ENCODE measurements around the gene SPDYC. TPM values are rescaled to one million over a fixed set of nuclear protein-coding genes. Genes with fewer than 3 reads are reported as not detected.
A peak's percentile ranks its signal among the peaks of the same experiment; 100 is the strongest.

Gene SPDYC
- total and polyA plus RNA-seq, 9 of the 15 experiments (the other 6 are each of a cell fraction or from before 2014, with no cell fraction given), result 4.4 to 18.8 (median 9.2) TPM

DNA sequence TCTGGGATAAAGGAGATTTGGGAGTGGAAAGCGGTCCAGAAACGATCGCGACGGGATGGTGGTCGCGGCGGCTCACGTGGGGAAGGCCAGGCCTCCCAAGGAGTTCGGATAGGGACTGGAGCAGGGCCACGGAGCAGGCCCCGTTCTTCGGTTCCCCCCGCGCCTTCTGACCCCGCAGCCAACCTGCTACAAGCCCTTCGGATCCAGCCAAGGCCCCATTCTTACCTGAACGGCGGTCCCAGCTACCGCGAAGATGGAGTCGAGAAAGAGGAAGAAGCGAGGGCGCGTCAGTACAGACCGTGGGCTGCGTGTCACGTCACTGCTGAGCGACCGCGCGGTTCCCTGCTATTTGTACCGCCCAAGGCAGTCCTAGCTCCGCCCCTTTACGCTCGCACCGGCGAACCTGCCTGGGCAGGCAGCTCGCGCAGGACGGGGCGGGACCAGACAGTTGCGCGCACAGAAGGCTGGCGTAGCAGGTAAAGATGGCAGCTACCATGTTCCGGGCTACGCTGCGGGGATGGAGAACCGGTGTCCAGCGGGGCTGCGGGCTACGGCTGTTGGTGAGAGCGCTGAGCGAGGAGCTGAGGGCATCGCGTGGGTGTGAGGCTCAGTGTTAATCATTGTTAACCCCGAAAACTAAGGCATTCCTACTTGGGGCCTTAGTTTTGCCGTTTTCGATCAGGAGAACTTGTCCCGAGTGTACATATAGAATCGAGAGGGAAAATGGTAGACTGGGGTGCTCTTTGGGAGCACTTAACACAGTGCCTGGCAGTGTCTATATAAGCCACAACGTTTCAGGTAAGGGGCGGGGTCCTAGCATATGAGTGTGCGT, 48.0 kb upstream of the SPDYC start, which contains the start of the genes FAU and MRPL49 (continued):
- TF ChIP-seq KDM4B (IDR thresholded peaks at IDR 0.05; ENCODE audit: borderline replicate concordance in 2 of 2, low read depth in 1 of 2) (no peak), ZBED1 (IDR thresholded peaks at IDR 0.05) (0 out of 2 replicates have a peak, but pooled peaks have one; percentile 35), CEBPG (CRISPR knock-in tag; IDR thresholded peaks at IDR 0.05) (no peak), CEBPG (tag; conservative IDR thresholded peaks at IDR 0.05 in 1 of 2, IDR thresholded peaks at IDR 0.05 in 1 of 2) (no peak), BACH1 (tag; IDR thresholded peaks at IDR 0.05) (no peak), CBFA2T2 (conservative IDR thresholded peaks at IDR 0.05) (no peak), U2AF2 (optimal IDR thresholded peaks at IDR 0.05; ENCODE audit: low read depth, low read length) (no peak), ZEB2 (IDR thresholded peaks at IDR 0.05) (no peak; the same call in 1 of the 2 replicates), ETV5 (CRISPR knock-in tag; IDR thresholded peaks at IDR 0.05; ENCODE audit: low read depth) (0 out of 2 replicates have a peak, but pooled peaks have one; percentile 32), ELF4 (CRISPR knock-in tag; IDR thresholded peaks at IDR 0.05) (no peak), PHF8 (IDR thresholded peaks at IDR 0.05; ENCODE audit: borderline replicate concordance, low read length) (peak; percentile 96), ZNF239 (CRISPR knock-in tag; IDR thresholded peaks at IDR 0.05) (no peak), PML (IDR thresholded peaks at IDR 0.05; ENCODE audit: low read length) (peak; percentile 79)
- TF ChIP-seq, protein P1, sequence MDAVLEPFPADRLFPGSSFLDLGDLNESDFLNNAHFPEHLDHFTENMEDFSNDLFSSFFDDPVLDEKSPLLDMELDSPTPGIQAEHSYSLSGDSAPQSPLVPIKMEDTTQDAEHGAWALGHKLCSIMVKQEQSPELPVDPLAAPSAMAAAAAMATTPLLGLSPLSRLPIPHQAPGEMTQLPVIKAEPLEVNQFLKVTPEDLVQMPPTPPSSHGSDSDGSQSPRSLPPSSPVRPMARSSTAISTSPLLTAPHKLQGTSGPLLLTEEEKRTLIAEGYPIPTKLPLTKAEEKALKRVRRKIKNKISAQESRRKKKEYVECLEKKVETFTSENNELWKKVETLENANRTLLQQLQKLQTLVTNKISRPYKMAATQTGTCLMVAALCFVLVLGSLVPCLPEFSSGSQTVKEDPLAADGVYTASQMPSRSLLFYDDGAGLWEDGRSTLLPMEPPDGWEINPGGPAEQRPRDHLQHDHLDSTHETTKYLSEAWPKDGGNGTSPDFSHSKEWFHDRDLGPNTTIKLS (IDR thresholded peaks at IDR 0.05; ENCODE audit: borderline replicate concordance, low read depth), result no peak; the same call in 1 of the 2 replicates
- TF ChIP-seq, protein P2, sequence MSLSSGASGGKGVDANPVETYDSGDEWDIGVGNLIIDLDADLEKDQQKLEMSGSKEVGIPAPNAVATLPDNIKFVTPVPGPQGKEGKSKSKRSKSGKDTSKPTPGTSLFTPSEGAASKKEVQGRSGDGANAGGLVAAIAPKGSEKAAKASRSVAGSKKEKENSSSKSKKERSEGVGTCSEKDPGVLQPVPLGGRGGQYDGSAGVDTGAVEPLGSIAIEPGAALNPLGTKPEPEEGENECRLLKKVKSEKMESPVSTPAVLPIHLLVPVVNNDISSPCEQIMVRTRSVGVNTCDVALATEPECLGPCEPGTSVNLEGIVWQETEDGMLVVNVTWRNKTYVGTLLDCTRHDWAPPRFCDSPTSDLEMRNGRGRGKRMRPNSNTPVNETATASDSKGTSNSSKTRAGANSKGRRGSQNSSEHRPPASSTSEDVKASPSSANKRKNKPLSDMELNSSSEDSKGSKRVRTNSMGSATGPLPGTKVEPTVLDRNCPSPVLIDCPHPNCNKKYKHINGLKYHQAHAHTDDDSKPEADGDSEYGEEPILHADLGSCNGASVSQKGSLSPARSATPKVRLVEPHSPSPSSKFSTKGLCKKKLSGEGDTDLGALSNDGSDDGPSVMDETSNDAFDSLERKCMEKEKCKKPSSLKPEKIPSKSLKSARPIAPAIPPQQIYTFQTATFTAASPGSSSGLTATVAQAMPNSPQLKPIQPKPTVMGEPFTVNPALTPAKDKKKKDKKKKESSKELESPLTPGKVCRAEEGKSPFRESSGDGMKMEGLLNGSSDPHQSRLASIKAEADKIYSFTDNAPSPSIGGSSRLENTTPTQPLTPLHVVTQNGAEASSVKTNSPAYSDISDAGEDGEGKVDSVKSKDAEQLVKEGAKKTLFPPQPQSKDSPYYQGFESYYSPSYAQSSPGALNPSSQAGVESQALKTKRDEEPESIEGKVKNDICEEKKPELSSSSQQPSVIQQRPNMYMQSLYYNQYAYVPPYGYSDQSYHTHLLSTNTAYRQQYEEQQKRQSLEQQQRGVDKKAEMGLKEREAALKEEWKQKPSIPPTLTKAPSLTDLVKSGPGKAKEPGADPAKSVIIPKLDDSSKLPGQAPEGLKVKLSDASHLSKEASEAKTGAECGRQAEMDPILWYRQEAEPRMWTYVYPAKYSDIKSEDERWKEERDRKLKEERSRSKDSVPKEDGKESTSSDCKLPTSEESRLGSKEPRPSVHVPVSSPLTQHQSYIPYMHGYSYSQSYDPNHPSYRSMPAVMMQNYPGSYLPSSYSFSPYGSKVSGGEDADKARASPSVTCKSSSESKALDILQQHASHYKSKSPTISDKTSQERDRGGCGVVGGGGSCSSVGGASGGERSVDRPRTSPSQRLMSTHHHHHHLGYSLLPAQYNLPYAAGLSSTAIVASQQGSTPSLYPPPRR (CRISPR knock-in tag; IDR thresholded peaks at IDR 0.05; ENCODE audit: borderline replicate concordance), result peak; percentile 97; the same call in 1 of the 2 replicates
- TF ChIP-seq, protein P3, sequence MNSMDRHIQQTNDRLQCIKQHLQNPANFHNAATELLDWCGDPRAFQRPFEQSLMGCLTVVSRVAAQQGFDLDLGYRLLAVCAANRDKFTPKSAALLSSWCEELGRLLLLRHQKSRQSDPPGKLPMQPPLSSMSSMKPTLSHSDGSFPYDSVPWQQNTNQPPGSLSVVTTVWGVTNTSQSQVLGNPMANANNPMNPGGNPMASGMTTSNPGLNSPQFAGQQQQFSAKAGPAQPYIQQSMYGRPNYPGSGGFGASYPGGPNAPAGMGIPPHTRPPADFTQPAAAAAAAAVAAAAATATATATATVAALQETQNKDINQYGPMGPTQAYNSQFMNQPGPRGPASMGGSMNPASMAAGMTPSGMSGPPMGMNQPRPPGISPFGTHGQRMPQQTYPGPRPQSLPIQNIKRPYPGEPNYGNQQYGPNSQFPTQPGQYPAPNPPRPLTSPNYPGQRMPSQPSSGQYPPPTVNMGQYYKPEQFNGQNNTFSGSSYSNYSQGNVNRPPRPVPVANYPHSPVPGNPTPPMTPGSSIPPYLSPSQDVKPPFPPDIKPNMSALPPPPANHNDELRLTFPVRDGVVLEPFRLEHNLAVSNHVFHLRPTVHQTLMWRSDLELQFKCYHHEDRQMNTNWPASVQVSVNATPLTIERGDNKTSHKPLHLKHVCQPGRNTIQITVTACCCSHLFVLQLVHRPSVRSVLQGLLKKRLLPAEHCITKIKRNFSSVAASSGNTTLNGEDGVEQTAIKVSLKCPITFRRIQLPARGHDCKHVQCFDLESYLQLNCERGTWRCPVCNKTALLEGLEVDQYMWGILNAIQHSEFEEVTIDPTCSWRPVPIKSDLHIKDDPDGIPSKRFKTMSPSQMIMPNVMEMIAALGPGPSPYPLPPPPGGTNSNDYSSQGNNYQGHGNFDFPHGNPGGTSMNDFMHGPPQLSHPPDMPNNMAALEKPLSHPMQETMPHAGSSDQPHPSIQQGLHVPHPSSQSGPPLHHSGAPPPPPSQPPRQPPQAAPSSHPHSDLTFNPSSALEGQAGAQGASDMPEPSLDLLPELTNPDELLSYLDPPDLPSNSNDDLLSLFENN (IDR thresholded peaks at IDR 0.05; ENCODE audit: low read depth in 2 of 2, low read length in 2 of 2), result peak in 1 of 2 experiments; percentile 59; a peak in 1 of 4 replicates
